Hematopoietic multipotent progenitor cell treated with erythropoietin and hydrocortisone succinate and interleukin-3 and kit ligand, for 4 days (in vitro differentiated cells): ENCODE data around the gene NOTCH4.

ENCODE experiments used
- DNase-seq: peaks from one replicate; pipeline ENCODE4 v3.0.0-alpha.2; 2015

Gene NOTCH4

GRCh38 chr6:32158052-32158451, 65.8 kb downstream of the NOTCH4 start:
- no peak for DNase-seq

- DNase-seq = no peak
Observed at GRCh38 chr6:32156891-32157290, 67.0 kb downstream of the NOTCH4 start.

- DNase-seq = no peak
Observed at GRCh38 chr6:32154514-32155161, 69.2 kb downstream of the NOTCH4 start.

DNA sequence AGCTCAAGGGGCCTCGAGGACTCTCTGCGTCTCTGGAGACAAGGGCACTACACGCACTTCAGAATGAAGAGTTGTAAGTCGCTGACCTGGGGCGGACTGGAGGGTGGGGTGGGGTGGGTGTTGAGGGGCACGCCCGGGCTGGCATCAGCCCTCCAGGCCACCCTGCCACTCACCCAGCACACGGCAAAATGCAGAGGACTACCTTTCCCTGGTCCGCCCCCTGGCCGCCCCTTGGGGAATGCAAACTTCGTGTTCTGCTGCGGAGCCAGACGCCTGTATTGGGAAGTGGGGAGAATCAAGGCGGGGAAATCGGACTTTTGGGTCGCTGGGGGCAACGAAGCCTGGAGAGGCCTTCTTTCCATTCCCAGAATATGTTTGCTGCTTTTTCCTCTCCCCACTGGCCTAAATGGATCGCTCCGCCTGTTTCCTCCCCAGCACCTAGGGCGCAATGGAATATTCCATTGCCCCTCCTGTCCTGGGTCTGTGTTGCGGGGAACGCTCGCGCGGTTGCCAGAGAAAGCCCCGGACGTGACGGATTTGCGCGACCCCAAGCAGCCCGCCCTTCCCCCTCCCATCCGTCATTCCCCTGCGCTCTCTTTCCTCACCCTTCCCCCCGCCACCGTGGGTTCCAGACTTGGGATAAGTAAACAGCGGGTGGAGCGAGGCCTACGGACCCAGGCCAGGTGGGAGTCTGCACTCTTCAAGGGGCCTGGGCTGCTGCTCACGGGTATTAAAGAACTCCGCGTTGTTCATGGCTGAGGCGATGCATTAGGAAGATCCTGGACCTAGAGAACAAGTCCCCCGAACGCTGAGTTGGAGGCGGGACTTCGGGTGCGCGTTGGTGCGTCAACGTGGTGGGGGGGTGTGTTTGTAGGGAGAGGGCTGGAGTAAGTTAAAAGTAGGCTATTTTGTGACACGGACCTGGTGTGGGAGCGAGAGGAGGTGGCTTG, 70.0 kb downstream of the NOTCH4 start, which contains the start of gene PPT2:
TSS of gene PPT2 (plus strand) at position 578 of the 950 bp plus-strand sequence. CDS start 454 bp downstream, outside the sequence.
- DNase-seq = peak; percentile 96

- no peak for DNase-seq
Observed at GRCh38 chr6:32152769-32153563, 70.9 kb downstream of the NOTCH4 start.

- DNase-seq = peak; percentile 9
Observed at GRCh38 chr6:32151863-32152768, 71.8 kb downstream of the NOTCH4 start, which contains the start of gene PRRT1. Gene PRRT1 (minus strand): TSS chr6:32151939. CDS start chr6:32151827, 112 bp downstream.

GRCh38 chr6:32151181-32151862, 72.5 kb downstream of the NOTCH4 start:
- peak; percentile 8 for DNase-seq

DNA sequence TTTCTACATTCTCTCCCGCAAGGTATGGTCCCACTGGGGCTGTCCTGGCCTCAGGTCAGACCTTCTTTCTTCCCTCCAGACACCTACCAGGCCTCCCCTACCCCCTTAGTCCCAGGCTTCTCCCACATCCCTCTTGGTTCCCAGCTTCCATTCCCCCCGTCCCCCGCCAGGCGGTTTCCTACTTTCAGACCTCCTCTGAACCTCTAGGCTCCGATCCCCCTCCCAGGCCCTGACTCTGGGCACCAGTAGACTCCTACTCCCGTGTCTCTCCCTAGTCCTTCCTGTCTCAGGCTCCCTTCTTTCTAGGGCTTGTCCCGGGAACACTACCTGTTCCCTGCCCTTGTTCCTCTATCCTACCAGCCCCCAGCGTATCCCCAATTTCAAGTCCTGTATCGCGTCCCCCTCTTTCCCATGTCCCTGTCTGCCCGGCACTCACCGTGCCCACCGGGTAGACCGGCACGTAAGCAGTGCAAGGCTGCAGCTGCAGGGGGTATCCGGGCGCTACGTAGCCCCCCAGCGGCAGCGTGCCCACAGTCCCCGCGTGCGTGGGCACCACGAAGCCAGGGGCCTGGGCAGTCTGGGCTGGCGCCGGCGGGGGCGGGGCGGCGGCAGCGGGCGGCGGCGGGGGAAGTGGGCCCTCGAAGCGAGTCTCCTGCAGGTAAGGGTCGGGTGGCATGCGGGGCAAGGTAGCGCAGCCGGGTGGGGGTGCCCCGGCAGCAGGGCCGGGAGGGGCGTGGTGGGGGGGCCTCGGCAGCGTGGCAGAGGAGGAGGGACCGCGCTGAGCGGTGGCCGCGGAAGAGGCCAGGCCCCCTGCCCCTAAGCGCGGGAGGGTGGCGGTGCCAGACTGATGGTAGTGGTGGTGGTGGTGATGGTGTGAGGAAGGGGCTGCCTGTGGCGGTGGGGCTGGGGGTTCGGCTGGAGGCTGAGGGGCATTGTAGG, 73.7 kb downstream of the NOTCH4 start:
- DNase-seq = no peak

- peak; percentile 8 for DNase-seq
Observed at GRCh38 chr6:32149092-32149755, 74.6 kb downstream of the NOTCH4 start.

- peak; percentile 91 for DNase-seq
Observed at GRCh38 chr6:32148289-32149091, 75.4 kb downstream of the NOTCH4 start.

- DNase-seq = peak; percentile 68
Observed at GRCh38 chr6:32147401-32148132, 76.3 kb downstream of the NOTCH4 start.

GRCh38 chr6:32146687-32147086, 77.2 kb downstream of the NOTCH4 start:
- no peak for DNase-seq

- no peak for DNase-seq
Observed at GRCh38 chr6:32146287-32146686, 77.6 kb downstream of the NOTCH4 start.
